Measurements from ENCODE around the gene TMPRSS3.

TMPRSS3 gene

DNA sequence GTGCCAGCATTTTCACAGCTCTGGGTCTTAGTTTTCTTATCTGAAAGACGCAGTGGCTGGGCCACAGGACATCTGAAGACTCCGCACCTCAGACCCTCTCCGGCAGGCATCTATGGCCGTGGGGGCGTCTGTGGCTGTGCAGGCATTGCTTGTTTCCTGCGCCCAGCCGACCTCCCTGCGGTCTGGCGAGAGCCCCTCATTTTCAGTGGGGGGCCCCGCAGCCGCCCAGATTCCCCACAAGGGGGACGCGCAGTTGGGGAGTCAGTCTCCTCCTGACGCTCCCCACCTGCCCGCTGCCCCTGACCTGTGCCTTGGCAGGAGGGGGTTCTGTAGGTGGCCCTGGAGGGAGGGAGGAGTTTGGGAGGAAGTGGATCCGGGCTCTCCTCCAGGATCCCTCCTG lies 26.0 kb downstream of the TMPRSS3 start:
- no peak for DNase-seq

DNA sequence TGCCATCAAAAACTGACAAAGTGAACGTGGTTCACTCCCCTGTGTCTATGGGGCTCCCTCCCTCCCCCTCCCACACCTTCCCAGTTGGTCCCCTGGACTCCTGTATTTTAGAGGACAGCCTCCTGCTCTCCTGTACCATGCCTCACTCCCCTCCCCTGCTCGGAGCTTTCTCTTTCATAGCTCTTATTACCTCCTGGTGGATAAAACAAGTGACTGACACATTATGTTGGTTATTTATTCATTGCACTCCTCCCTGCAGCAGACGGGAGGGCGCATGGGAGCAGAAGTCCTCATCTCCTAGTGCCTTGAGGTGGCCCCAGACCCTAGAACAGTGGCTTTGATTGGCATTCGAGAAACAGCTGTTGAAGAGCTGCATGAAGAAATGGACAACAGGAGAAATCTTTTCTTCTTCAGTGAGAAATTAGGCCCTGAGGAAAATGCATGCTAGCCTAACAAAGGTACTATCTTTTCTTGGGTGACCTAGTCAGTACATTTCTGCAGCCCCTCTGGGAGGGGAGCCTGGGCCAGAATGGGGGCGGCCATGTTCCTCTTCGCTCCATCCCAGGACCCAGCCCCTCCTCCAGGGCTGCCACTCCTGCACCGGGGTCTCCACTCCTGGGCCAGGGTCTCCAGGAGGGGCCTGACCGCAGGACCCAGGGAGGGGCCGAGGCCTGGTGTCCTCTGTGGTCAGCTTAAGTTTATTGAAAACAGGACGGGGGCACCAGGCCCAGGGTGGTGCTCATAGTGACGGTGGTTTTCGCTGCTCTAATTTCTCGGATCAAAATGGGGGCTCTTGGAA lies 28.3 kb downstream of the TMPRSS3 start:
- DNase-seq: no peak

DNA sequence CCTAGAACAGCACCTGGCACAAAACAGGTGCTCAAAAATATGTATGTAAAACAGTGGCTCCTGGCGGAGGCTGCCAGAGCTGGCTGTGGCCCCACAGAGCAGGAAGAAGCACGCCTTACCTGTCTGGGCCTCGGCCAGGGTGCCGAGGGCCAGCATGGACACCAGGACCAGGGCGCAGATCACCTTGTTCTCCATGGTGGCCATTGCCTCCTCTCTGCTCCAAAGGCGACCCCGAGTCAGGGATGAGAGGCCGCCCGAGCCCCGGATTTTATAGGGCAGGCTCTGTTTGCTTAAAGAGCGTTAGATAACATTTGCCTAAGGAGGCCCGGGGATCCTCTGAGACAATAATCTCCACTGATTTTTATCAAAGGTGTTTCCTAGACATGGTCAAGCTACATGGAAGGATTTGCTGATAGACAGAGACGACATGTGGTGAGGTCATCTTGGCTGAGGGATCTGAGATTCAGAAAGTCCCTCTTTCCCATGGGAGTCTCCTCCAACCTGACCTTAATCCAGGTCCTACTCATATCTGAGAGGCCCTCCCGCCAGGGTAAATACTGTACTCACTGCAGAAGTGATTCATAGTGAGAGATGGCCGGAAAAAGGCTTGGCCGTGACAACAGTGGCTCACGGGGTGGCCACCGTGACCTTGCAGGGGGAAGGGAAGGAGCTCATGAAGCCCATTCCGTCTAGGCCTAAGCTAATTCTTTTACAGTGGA lies 29.4 kb downstream of the TMPRSS3 start, which contains the start of gene TFF1:
TSS of gene TFF1 (minus strand) at position 244 of the 719 bp plus-strand sequence. CDS start at position 204, 40 bp downstream.
- no peak for DNase-seq

GRCh38 chr21:42365770-42366169 lies 30.1 kb downstream of the TMPRSS3 start:
- DNase-seq: no peak

GRCh38 chr21:42364304-42364865 lies 31.5 kb downstream of the TMPRSS3 start:
- no peak for DNase-seq

DNA sequence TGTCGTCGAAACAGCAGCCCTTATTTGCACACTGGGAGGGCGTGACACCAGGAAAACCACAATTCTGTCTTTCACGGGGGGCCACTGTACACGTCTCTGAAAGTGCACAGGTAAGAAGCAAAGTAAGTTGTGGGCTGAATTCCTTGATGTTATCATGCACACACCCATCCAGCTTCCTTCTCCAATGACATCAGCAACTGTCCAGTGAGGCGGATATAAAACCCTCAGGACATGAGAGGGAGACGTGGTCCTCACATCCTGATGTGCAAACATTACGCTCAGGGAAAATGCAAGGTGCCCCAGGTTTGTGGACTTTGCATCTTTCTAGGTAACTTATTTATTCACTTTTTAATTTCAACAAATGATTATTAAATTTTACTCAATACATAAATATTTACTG lies 32.5 kb downstream of the TMPRSS3 start:
- DNase-seq: no peak

- DNase-seq: no peak
Observed at GRCh38 chr21:42362700-42363099, 33.2 kb downstream of the TMPRSS3 start.

GRCh38 chr21:42362198-42362597 lies 33.7 kb downstream of the TMPRSS3 start:
- DNase-seq: no peak

DNA sequence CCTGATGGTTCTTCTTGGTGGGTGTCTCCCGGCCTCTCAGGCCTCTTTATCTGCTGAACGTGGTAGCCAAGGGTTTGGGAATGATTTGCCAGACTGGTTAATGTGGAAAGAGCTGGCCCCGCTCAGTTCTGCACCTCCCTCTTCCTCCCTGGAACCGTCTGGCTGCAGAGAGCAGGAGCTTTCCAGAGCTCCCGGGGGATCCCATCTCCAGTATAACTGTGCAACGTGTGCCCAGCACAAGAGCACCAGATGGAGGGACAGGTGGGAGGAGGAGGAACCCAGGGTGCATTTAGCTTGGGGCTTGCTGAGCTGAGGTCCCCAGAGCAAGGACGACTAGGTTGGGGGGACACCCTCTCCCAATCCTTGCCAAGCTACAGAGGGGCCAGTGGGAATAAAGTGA lies 34.6 kb downstream of the TMPRSS3 start:
- no peak for DNase-seq

- DNase-seq: no peak
Observed at GRCh38 chr21:42360317-42360716, 35.5 kb downstream of the TMPRSS3 start.

DNA sequence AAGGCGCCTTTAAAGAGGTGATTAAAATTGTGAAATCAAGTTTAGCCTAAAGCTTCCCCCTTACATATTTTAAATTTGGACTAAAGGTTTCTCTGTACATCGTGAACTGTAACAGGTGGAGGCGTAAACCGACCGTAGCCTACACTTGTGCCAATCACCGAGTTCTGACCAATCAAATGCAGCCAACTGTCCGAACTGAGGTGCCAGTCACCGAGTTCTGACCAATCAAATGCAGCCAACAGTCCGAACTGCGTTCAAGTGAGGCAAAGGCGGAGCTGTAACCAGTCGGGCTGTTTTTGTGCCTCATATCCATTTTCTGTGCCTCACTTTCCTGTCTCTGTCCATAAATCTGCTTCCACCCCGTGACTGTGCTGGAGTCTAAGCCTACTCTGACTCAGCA lies 36.9 kb downstream of the TMPRSS3 start:
- DNase-seq: no peak

DNA sequence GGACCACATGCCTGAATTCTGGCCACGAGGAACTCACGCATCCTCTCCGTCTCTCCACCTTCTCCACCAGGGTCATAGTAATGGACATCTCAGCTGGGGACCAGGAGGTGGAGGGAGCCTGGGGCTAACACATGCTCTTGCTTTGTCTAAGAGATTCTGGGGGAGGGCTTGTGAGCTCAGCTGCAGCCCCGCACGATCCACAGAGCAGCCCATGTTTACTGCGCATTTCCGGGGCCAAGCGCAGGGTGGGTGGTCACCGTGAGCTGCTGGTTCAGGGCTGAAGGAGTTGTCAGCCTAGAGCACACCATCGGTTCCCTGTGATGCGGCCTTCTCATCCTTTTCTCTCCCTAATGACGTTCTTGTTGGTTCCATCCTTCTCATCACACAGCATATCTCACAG lies 37.6 kb downstream of the TMPRSS3 start:
- DNase-seq: no peak

GRCh38 chr21:42357307-42357706 lies 38.5 kb downstream of the TMPRSS3 start:
- no peak for DNase-seq

DNA sequence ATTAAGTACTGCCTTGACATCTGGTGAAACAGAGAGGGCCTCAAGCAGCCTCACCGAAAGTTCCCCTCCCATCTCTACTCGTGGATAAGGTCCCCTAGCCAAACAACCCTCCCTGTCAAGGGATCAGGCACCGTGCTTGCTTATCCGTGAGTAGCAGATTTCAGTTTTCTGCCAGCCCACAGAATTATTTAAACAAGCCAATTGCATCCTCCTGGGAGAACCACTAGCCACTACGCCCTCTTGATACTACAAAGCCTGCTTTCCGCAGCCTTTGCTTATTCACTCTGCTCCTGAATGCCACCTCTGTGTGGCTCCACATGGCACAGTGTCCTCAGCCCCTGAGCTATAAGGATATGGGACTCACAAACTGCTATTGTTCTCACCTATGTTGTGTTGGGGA lies 39.2 kb downstream of the TMPRSS3 start:
- no peak for DNase-seq

GRCh38 chr21:42356046-42356445 lies 39.8 kb downstream of the TMPRSS3 start:
- DNase-seq: no peak

DNA sequence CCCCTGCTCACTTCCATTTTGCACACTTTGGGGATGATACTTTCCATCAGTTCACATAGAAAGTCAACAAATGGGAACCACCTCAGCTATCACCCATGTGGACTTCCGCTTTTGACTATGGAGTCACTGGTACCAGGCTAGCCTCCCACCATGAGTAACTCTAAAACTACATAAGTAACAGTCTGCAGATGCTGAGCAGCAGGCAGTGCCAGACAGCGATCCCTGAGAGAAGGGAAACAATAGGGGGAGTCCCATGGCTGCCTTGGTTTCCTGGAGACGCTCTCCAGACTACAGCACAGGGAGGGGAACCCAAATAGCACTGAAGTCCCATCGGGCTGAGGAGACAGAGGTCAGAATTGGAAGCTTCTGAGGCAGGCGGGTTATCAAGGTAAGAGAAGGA lies 42.2 kb downstream of the TMPRSS3 start:
- no peak for DNase-seq

GRCh38 chr21:42352441-42353095 lies 43.3 kb downstream of the TMPRSS3 start:
- DNase-seq: no peak

GRCh38 chr21:42351626-42352440 lies 44.0 kb downstream of the TMPRSS3 start:
- no peak for DNase-seq

- no peak for DNase-seq
Observed at GRCh38 chr21:42350927-42351426, 44.9 kb downstream of the TMPRSS3 start, which contains the start of gene TFF2. Gene TFF2 (minus strand): TSS chr21:42350994. CDS start chr21:42350957, 37 bp downstream.

GRCh38 chr21:42350318-42350910 lies 45.4 kb downstream of the TMPRSS3 start:
- no peak for DNase-seq

DNA sequence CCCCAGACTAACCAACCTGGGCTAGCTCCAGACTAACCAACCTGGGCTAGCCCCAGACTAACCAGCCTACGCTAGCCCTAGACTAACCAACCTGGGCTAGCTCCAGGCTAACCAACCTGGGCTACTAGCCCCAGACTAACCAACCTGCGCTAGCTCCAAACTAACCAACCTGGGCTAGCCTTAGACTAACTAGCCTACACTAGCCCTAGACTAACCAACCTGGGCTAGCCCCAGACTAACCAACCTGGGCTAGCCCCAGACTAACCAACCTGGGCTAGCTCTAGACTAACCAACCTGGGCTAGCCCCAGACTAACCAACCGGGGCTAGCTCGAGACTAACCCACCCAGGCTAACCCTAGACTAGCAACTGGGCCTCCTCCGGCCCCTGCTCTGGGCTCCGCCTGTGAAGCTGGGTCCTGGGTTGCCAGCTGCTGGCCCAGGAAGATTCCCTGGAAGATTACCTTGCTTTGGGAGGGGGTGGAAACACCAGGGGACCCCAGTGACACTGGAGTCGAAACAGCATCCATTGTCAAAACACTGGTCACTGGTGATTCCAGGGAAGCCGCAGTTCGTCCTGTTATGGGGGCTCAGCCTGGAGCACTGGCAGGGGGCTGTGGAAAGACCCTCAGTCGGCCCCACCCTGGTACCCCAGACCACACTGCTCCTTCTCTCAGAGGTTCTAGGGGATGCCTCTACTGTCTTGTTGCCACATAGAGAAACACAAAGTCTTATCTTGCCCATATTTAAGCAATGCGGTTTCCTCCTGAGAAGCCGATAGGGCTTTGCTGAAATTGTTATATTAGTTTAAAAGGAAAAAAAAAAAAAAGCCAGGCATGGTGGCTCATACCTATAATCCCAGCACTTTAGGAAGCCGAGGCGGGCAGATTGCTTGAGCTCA lies 46.2 kb downstream of the TMPRSS3 start:
- DNase-seq: no peak
